Measurements from ENCODE around the gene ZPR1. TPM values are rescaled to one million over a fixed set of nuclear protein-coding genes. Genes with fewer than 3 reads are reported as not detected.
"Not testable (repeated sequence)": the region's sequence is repeated elsewhere in the genome, so short reads cannot be mapped to it uniquely, and the experiment has no call there.

The ZPR1 gene
- total RNA-seq, 1 donor from 2014 or later = 61.4 TPM

GRCh38 chr11:116792144-116792868, 4.5 kb upstream of the ZPR1 start:
- no peak for DNase-seq (ENCODE audit: low spot score)

GRCh38 chr11:116791813-116792143, 4.0 kb upstream of the ZPR1 start, which contains the start of gene APOA5:
TSS of gene APOA5 (minus strand) at chr11:116791879. CDS start at chr11:116791860, 19 bp downstream.
- DNase-seq (ENCODE audit: low spot score) = no peak

- DNase-seq (ENCODE audit: low spot score) = peak; percentile 77
Observed at GRCh38 chr11:116791002-116791812, 3.4 kb upstream of the ZPR1 start.

- DNase-seq (ENCODE audit: low spot score) = no peak
Observed at GRCh38 chr11:116790167-116791001, 2.6 kb upstream of the ZPR1 start.

GRCh38 chr11:116788975-116789374, 1.2 kb upstream of the ZPR1 start:
- no peak for DNase-seq (ENCODE audit: low spot score)

- DNase-seq (ENCODE audit: low spot score) = no peak
Observed at GRCh38 chr11:116788534-116788933, 711 bp upstream of the ZPR1 start.

- no peak for DNase-seq (ENCODE audit: low spot score)
Observed at GRCh38 chr11:116787436-116787785, 412 bp downstream of the ZPR1 start.

GRCh38 chr11:116786966-116787365, 857 bp downstream of the ZPR1 start:
- DNase-seq (ENCODE audit: low spot score) = no peak

GRCh38 chr11:116786326-116786725, 1.5 kb downstream of the ZPR1 start:
- no peak for DNase-seq (ENCODE audit: low spot score)

- DNase-seq (ENCODE audit: low spot score) = no peak
Observed at GRCh38 chr11:116782728-116783127, 5.1 kb downstream of the ZPR1 start.

GRCh38 chr11:116778556-116778955, 9.3 kb downstream of the ZPR1 start:
- DNase-seq (ENCODE audit: low spot score) = no peak

- no peak for DNase-seq (ENCODE audit: low spot score)
Observed at GRCh38 chr11:116777056-116777455, 10.8 kb downstream of the ZPR1 start.

- DNase-seq (ENCODE audit: low spot score) = no peak
Observed at GRCh38 chr11:116776522-116776984, 11.3 kb downstream of the ZPR1 start.

- DNase-seq (ENCODE audit: low spot score) = no peak
Observed at GRCh38 chr11:116775975-116776374, 11.8 kb downstream of the ZPR1 start.

- DNase-seq (ENCODE audit: low spot score) = no peak
Observed at GRCh38 chr11:116774661-116775060, 13.2 kb downstream of the ZPR1 start.

- peak; percentile 65 for DNase-seq (ENCODE audit: low spot score)
Observed at GRCh38 chr11:116773203-116774097, 14.4 kb downstream of the ZPR1 start.

GRCh38 chr11:116772443-116773202, 15.2 kb downstream of the ZPR1 start, which contains the start of gene BUD13:
TSS of gene BUD13 (minus strand) at chr11:116772987. CDS start at chr11:116772964, 23 bp downstream.
- DNase-seq (ENCODE audit: low spot score) = peak; percentile 92

GRCh38 chr11:116771935-116772334, 15.9 kb downstream of the ZPR1 start:
- DNase-seq (ENCODE audit: low spot score) = no peak

- no peak for DNase-seq (ENCODE audit: low spot score)
Observed at GRCh38 chr11:116762132-116762531, 25.7 kb downstream of the ZPR1 start.

- DNase-seq (ENCODE audit: low spot score) = not testable (repeated sequence)
Observed at GRCh38 chr11:116756044-116756443, 31.8 kb downstream of the ZPR1 start.

All from ureter (tissue), 1 donor.